Body of pancreas (tissue), 4 donors: ENCODE data around the gene RSBN1L.

Experiments used
- CTCF ChIP-seq, 7 experiments: fragments of 450-650 bp in 4 of 7; fragments of 200-600 bp in 3 of 7; sonication (generic) in 3 of 7; IDR thresholded peaks; one replicate each; pipeline ENCODE4 v1.5.1; 2016 to 2019; ENCODE audit warnings: antibody characterized with exemption in 7 of 7
- POLR2A ChIP-seq, 3 donors: fragments of 450-650 bp; IDR thresholded peaks; one replicate each; pipeline ENCODE4 v1.6.1; 2016; ENCODE audit warnings: antibody characterized with exemption in 3 of 3, mild to moderate bottlenecking in 2 of 3

GRCh38 chr7:77786018-77786417 is 89.8 kb downstream of the RSBN1L start:
- TF ChIP-seq CTCF (IDR thresholded peaks at IDR 0.05) (no peak), POLR2A (IDR thresholded peaks at IDR 0.05) (no peak)
